HG02970 (cell line): Measurements from ENCODE around the gene PRG3.
"Not testable (repeated sequence)": the region's sequence is repeated elsewhere in the genome, so short reads cannot be mapped to it uniquely, and the experiment has no call there.

Experiments
- ATAC-seq: cut with Tn5 transposase; IDR thresholded peaks from one replicate; pipeline ENCODE4 v1.9.1; 2021; ENCODE audit warnings: mild to moderate bottlenecking, moderate library complexity, moderate number of reproducible peaks; ENCODE audit not compliant: unreplicated experiment, low FRiP score

PRG3 gene

GRCh38 chr11:57344826-57345225, 36.1 kb downstream of the PRG3 start:
- ATAC-seq, result no peak

- ATAC-seq, result no peak
Observed at GRCh38 chr11:57343825-57344224, 37.1 kb downstream of the PRG3 start.

- no peak for ATAC-seq
Observed at GRCh38 chr11:57342702-57343101, 38.2 kb downstream of the PRG3 start.

DNA sequence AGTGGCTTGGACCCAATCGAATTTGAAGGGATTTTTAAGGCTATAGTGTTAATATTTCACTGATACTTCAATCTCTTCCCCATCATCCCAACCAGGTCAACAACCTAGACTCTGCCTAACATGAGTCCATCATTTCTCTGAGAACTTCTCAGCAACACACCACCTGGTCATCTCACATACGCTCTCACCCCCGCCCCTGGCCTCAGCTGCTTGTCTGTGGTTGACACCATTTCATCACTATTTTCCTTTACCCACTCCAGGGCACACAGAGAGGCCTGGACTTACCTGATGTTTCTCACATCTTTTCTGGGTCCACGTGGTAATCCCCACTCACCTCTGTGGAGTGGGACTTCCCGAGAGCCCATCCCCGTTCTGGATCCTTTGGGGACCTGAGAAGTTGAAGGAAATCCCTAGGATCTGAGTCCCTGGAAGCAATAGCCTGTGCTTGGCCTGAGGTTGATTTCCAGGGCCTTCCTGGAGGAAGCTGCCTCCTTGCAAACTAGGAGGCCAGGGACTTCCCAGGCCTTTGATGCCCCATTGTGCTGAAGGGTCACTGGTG, 39.6 kb downstream of the PRG3 start:
- no peak for ATAC-seq

DNA sequence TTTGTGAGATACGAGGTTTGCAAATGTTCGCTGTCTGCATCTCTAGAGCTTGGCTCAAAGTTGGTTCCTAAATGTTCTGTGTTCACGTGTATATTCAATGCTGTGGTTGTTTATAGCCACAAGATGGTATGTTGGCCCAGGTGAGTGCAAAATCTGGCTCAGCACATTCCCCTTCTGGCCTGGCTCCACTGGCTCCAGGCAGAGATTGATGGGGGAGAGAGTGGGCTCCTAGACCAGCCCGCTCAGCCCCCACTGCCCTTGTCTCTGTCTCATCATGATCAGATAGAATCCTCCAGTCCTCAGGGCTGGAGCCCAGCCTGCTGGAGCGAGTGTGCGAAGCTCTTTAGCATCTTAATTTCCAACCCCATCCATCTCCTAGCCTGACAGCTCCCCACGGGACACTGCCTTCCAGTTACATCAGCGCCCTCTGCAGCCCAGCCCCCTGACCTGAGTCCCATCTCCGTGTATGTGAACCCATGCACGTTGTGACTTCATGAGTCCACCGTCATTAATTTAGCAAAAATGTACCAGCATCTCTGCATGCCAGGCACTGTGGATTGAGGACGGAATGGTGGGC, 40.8 kb downstream of the PRG3 start:
- ATAC-seq, result no peak

GRCh38 chr11:57339328-57339727, 41.6 kb downstream of the PRG3 start:
- no peak for ATAC-seq

DNA sequence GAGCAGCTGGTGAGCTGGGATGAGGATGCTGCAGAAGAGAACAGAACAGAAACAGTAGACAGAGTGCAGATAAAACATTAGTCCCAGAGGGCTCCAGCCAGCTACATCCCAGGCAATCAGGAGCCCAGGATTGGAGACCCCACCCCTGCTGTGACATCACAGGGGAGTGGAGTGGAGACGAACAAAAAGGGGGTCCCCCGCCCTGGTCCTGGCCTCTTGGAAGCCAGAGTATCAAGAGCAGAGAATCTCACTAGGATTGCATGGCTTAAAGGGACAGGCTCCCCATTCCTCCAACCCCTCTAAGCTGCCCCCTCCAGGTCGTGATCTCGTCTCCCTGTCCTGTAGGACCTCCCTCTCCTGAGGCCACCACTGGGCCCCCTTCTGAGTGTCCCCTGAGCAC, 42.8 kb downstream of the PRG3 start, which contains the start of gene P2RX3:
P2RX3 (plus strand) TSS at position 211 of the 400 bp plus-strand sequence. CDS start 199 bp downstream, outside the sequence.
- ATAC-seq, result no peak

DNA sequence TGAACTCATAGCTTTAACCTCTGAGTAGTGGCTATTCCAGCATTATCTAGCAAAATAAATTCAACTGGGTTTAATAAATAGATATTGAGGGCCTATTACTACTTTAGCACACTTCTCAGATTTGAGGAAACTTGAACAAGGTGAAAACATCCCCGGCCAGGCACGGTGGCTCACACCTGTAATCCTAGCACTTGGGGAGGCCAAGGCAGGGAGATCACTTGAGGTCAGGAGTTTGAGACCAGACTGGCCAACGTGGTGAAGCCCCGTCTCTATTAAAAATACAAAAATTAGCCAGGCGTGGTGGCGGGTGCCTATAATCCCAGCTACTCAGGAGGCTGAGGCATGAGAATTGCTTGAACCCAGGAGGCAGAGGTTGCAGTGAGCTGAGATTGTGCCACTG, 44.1 kb downstream of the PRG3 start:
- ATAC-seq, result not testable (repeated sequence)

DNA sequence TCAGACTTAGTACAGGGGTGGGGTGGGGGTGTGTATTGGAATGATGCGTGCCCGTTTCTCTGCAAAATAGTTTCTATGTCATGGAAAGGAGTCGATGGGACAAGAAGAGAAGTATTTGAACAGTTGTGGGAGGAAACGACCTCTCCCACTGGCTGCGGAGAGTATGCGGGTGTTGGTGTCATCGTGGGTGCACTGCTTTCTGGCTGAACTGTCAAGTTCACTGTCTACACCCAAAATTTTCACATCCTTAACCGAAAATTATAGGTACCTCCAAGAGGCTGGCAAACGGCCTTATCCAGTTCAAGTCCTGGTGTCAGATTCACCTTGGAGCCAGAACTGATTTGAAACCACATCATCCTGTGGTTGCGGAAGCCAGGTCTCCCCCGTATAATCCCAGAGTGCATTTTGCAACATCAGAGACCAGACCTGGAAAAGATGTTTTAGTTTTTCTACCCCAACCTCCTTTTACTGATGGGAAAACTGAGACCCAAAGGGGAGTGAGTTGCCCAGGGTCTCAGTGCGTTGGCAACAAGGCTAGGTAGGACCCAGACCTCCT, 44.8 kb downstream of the PRG3 start:
- ATAC-seq, result no peak

DNA sequence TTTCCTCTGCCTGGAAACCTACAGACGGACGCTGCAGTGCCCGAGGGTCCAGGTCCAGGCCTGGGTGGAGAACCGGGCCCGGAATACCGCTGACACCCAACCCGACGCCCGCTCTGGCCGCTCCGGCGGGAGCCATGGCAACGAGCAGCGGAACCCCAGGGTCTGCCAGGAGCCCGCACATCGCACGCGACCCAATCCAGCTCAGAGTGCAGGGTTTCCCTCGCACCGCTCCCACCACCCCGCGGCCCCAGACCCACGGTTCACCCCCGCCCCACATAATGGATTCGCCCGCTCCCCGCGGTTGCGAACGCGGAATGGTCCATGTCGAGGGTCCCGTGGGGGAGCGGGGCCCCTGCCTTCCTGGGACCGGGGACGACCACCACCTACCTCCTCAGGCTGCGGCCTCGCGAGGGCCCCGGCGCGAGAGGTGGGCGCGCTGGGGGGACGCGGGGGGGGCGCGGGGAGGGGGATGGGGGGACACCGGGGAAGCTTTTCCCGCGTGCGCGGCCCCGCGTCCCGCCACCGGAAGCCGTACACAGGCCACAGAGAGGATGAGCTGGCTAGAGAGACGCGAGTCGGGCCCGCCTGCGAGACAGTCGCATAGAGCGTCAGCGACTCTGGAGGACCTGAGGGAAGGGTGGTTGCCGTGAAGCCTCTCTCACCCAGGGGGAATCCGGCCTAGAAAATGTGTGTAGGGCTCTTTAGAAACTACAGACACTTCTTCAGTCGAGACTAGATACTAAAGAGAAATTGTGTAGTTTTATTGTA, 45.4 kb downstream of the PRG3 start, which contains the start of gene SSRP1:
SSRP1 (minus strand) TSS at position 550 of the 768 bp plus-strand sequence. CDS start 771 bp downstream, outside the sequence.
- peak; percentile 95 for ATAC-seq

DNA sequence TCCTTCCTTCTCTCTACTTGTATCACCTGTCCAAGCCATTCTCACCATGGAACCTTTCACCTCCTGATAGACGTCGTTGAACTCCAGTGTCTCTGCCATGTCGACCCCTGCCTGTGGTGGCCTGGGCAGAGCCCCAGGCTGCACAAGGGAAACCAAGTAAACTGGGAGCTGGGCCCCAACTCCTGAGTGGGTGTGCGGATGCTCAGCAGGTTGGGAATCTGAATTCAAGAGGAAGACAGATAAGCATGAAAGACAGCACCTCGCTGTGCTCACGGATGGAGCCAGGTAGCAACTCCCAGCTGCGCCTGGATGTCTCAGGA, 46.0 kb downstream of the PRG3 start:
- no peak for ATAC-seq

- no peak for ATAC-seq
Observed at GRCh38 chr11:57332694-57333440, 48.1 kb downstream of the PRG3 start.

DNA sequence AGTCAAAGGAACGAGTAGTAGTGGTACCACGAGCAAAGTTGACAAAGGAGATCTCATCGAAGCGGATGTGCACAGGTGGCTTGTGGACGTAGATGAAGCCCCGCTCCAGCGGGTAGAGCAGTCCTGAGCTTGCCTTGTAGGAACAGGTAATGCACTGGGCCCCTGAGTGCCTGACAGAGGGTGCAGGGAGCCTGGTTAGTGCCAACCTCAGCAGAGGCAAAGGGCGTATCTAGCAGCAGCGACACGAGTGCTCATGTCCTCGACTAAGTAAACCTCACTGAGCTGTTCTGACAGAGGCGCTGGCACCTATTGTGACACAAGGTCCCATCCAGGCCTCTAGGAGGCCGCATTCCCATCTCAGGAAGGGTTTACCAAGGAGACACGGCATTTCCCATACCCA, 49.2 kb downstream of the PRG3 start:
- ATAC-seq, result no peak

GRCh38 chr11:57330029-57330428, 50.9 kb downstream of the PRG3 start:
- ATAC-seq, result no peak

- ATAC-seq, result no peak
Observed at GRCh38 chr11:57327721-57328120, 53.2 kb downstream of the PRG3 start.
